GM21390 (cell line): ENCODE results near the gene CLCA1.
A peak's percentile ranks its signal among the peaks of the same experiment; 100 is the strongest.

Experiments
- ATAC-seq: cut with Tn5 transposase; IDR thresholded peaks from one replicate; pipeline ENCODE4 v1.9.1; 2021; ENCODE audit not compliant: unreplicated experiment

Gene CLCA1

GRCh38 chr1:86460998-86461397 lies 7.7 kb upstream of the CLCA1 start:
- ATAC-seq, result no peak

DNA sequence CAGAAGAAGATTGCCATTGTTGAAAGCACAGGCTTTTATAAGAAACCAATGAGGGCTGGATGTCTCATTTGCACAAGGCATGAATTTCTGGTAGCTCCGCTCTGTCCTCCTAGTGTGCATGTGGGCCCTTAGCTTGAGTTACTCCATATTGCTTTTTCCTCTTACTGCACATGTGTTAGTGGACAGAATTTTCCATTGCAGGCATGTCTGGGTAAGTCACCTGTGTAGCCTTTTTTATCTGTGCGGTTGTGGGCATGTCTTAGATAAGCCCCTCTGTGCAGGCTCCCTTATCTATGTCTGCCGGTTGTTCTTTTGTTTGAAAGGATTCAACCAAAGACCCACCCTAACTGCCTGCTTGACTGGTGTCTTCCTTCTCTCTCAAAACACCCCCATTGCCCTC lies 7.2 kb upstream of the CLCA1 start:
- no peak for ATAC-seq

- ATAC-seq, result no peak
These were observed 3.9 kb upstream of the CLCA1 start for GRCh38 chr1:86464819-86465218.

- no peak for ATAC-seq
These were observed 2.5 kb upstream of the CLCA1 start for GRCh38 chr1:86466109-86466844.

- ATAC-seq, result no peak
These were observed 1.7 kb upstream of the CLCA1 start for GRCh38 chr1:86466986-86467385.

DNA sequence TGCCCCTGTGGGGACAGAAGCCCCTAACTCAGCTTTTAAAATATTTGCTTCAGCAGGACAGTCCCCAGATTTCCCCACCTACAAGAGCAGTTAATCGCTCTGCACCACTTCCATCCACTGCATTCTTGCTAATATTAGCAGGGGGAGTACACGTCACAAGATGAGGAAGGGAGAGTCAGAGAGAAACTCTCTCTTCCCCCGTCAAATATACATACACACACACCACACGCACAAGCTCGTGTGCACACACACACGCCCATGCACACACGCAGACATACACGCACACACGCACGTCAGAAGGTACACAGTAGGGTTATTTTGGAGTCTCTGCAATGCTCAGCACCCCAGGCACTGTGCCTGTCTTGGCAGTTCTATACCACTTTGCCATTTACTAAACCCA lies 2.1 kb downstream of the CLCA1 start:
- peak; percentile 46 for ATAC-seq

- no peak for ATAC-seq
These were observed 2.6 kb downstream of the CLCA1 start for GRCh38 chr1:86471291-86471690.

DNA sequence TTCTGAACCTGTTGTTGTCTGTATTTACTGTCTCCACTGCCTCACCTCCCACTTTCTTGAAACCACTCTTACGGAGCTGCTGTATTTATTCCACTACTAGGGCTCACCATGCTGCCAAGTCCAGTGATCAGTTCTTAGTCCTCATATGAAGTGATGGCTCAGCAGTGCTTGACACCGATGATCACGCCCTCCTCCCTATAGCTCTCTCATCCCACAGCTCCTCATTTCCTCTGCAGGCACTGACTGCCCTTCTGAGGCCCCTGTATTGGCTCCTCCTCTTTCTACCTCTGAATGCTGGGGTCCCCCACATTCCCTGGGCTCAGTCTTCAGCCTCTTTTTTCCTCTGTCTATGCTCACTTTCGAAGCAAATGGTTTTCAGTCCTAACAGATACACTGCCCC lies 3.4 kb downstream of the CLCA1 start:
- no peak for ATAC-seq

- ATAC-seq, result peak; percentile 65
These were observed 4.0 kb downstream of the CLCA1 start for GRCh38 chr1:86472767-86473166.

DNA sequence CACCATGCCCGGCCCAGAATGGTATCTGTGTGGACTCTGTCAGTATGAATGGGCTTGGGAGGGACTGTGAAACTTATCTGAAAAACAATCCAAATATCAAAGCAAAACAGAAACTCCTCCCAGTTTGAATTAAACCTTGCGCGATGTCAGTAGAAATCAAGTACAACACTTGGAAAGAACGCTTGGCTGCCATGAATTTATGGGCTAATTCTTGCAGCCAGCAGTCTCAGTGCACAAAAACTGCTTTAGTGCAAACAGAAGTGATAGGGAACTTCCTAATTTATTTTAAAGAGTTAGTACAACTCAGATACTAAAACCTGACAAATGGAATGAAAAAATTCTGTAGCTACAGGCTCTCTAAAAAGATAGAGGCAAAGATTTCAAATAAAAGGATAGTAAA lies 8.5 kb downstream of the CLCA1 start:
- ATAC-seq, result no peak

GRCh38 chr1:86477682-86478081 lies 9.0 kb downstream of the CLCA1 start:
- no peak for ATAC-seq

GRCh38 chr1:86478416-86479156 lies 9.9 kb downstream of the CLCA1 start:
- ATAC-seq, result no peak

GRCh38 chr1:86481966-86482365 lies 13.2 kb downstream of the CLCA1 start:
- ATAC-seq, result no peak

GRCh38 chr1:86487131-86487810 lies 18.5 kb downstream of the CLCA1 start:
- ATAC-seq, result no peak

DNA sequence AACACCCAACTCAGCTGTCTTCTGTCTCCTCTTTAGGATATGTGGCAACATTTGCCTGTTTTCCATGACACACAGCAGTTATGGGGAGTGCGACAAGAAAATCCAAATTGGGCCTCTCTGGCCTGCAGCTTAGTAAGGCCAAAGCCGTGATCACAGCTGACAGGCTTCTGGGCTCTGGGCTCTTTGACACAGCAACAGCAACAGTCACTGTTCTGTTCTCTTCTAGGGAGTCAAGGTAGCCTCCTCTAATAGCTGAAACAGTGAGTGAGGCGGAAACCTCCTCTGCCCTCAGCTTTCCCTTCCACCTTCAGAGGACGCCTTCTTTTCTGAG lies 19.0 kb downstream of the CLCA1 start:
- ATAC-seq, result no peak

DNA sequence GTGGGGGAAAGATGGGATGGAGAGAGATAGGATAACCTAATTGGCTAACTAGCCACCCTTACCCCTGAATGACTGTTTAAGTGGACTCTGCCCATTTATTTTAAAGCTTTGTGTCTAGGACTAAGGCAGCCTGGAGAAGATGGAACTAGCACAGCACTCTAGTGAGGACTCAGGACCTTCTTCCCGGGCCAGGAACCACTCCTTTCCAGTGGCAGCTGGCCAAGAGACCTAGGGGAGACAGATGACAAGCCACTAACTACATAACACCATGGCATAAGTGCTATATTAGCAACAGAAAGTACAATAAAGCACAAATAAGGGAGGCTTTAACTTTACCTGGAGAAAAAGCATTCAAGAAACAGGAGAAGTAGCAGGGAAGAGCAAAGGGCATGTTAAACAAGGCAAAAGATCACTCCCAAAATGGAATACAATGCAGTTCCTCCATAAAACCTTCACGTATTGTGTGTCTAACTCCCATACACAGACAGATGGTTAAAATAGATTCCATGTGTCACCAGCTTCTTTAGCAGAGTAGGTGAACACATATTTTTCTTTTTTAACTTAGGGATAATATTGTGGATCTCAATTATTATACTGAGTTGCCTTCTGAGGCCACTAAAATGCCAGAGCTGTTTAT lies 20.6 kb downstream of the CLCA1 start:
- ATAC-seq, result no peak

DNA sequence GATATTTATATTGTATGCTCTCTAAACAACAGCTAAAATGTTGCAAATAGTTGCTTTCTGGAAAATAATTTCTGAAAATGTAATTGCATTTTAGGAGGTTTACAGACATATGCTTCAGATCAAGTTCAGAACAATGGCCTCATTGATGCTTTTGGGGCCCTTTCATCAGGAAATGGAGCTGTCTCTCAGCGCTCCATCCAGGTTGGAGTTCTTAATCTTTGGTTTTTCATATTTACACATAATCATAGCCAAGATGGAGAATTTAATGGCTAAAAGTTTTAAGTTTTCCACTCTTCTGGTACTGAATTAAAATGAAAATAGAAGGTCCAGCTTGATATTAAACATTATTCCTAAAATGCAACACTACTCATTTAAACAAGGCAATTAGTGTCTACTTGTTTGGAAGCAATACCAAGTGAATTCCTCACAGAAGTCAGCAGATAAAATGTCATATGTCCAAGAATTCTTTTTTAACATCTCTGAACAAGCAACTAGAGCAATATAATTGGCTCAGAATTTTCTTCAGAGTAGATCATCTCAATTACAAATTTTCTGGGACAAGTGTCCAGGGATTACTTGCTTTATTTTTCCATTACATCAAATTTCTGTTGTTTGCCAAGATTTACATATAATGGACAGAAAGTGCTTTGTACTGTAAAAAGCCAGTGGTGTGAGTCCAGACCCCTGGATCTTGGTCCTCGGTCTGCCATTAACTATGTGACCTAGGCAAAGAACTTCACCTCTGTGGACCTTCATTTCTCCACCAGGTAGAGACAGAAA lies 22.6 kb downstream of the CLCA1 start:
- no peak for ATAC-seq

DNA sequence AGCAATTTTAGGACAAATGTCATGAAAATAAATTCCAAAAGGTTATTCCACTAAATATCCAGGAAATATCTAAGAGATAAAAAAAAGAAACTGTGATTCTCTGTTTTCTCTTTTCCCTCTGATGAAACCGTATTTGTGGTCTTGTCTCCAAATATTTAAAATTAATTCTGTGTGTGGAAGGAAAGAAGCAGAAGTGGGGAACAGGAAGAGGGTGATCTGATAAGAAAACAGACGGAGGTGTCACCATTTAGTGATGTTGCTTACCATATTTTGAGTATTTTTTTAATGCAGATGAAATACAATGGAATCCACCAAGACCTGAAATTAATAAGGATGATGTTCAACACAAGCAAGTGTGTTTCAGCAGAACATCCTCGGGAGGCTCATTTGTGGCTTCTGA lies 29.6 kb downstream of the CLCA1 start:
- no peak for ATAC-seq

GRCh38 chr1:86499987-86500593 lies 31.4 kb downstream of the CLCA1 start:
- ATAC-seq, result peak; percentile 53

GRCh38 chr1:86500714-86501113 lies 32.0 kb downstream of the CLCA1 start:
- ATAC-seq, result no peak
